Embryonic facial prominence (tissue), 1 donor: ENCODE data around the gene MATN1.
"Not testable (repeated sequence)": the region's sequence is repeated elsewhere in the genome, so short reads cannot be mapped to it uniquely, and the experiment has no call there.

ENCODE experiments used
- DNase-seq: peaks from one replicate; pipeline ENCODE4 v3.0.0-alpha.2; 2016; ENCODE audit errors: extremely low spot score

Gene MATN1, protein sequence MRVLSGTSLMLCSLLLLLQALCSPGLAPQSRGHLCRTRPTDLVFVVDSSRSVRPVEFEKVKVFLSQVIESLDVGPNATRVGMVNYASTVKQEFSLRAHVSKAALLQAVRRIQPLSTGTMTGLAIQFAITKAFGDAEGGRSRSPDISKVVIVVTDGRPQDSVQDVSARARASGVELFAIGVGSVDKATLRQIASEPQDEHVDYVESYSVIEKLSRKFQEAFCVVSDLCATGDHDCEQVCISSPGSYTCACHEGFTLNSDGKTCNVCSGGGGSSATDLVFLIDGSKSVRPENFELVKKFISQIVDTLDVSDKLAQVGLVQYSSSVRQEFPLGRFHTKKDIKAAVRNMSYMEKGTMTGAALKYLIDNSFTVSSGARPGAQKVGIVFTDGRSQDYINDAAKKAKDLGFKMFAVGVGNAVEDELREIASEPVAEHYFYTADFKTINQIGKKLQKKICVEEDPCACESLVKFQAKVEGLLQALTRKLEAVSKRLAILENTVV

DNA sequence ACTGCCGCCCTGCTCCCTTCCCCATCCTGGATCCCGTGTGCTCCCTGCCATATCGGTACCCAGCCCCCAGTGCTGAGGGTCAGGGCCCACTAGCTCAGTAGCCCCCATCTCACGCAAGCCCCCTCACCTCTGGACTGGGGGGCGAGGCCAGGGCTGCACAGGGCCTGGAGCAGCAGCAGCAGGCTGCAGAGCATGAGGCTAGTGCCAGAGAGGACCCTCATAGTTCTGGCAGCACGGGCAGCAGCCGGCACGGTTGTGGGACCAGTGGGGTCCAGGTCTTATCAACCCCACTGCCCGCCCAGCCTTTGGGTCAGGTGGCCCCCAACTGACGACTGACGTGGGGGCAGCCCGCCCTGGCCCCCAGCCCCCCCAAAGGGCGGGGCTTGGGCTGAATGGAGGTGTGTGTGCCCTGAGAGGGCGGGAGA is at the start of gene MATN1:
TSS of gene MATN1 (minus strand) at position 255 of the 425 bp plus-strand sequence. CDS start at position 221, 34 bp downstream.
- no peak for DNase-seq

DNA sequence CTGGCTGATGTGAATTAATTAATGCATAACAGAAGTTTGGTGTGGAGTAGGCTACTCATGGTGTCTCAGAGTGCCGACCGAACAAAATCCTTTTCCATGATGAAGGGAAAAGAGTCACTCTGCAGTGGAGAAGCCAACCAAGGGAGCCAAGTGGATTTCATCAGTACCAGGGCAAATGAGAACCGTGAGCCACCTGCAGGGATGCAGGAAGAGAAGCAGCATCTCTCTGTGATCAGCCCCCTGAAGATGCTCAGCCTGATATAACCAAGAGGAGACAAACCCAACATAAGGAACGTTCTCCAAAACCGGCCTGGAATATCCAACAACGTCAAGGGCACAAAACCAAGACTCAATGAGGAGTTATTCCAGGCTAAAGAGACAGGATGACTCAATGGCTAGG is 47.6 kb upstream of the MATN1 start:
- no peak for DNase-seq

DNA sequence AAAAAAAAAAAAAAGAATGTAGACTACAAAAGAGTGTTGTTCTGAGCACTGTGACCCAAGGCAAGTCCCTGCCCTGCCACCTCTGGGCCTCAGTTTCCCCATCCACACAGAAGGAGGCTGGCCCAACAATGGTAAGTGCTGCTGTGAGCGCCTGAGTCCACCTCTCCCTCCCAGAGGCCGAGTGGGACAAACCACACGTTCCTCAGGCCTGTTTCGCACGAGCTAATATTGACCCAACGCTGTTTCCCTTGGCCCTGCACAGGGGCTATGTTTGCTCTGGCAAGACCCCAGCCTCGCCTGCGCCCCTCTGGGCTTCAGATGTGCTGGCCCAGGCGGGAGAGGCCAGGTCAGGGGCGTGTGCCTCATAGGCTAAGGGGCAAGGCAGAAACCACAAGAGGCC is 46.8 kb upstream of the MATN1 start:
- no peak for DNase-seq

DNA sequence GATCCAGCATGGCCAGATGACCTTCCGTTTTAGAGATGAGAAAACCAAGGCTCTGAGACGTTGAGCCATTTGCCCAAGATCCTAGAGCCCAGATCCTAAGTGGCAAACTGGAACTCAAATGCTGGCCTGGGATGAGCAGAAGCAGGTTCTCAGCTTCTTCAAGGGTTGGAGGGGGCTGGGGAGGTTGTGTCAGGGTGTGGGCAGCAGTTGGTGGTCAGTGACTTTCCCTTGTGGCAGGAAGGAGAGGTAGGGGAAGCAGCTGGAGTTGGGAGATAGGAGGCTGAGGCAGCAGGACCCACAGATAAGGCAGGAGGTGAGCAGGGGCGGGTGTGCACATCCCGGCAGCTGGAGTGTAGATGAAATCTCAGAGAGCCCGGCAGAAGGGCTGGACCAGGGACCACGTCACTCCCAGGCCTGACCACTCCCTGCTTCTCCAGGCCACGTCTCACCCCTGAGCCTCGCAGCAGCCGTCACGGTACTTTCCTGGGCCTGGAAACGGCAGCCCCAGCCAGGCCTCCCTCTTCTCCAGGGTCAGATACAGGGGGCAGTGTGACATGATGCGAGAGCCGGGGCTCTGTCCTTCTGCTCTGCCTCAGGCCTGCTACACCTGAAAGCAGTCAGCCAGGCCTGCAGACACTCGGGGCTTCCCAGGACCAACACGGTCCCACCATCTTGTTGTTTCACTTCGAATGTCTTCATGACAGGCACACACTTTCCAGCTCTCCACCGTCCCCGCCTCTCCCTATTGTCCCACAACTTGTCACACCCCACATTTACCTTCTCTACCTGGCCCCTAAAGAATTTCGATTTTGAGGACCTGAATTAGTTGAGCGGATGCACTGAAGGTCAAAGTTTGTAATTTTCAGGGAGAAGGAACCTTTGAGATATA is 45.7 kb upstream of the MATN1 start:
- no peak for DNase-seq

DNA sequence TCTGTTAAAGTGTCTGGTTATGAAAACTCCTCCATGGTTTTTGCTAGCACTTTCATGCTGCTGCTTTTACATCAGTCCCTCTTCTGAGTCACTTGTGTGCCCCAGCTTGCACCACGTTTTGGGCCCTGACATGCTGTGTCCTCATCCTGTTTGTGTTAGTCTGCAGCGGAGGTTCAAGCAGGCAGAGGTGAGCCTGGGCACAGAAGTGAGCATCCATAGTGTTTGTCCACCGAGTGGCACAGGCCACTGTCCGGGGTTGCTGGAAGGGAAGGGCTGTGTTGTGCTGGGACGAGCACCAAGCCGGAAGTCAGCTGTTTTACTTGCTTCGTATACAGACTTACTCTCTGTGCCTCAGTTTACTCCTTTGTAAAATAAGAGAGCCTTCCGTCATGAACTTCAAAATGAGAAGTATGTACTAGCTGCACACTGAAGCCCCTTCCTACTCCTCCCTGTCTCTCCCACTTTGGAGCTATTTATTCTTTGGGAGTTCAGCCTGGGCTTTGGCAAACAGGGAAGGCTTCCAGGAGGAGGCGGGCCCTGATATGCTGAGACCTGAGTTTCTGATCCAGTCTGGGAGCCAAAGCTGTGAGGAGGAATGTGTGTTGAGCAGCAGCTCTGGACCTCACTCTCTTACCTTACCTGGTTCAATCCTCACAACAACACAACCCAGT is 44.9 kb upstream of the MATN1 start:
- DNase-seq = no peak

DNA sequence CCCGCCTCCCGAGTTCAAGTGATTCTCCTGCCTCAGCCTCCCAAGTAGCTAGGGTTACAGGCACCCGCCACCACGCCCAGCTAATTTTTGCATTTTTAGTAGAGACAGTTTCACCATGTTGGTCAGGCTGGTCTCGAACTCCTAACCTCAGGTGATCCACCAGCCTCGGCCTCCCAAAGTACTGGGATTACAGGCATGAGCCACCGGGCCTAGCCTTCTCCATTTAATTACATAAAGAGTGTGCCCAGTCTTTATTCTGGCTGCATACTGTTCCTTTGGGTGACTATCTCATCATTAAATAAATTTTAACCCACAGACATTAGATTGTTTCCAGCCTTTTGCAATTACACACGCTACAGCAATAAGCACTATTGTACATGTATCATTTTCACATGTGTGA is 43.6 kb upstream of the MATN1 start:
- not testable (repeated sequence) for DNase-seq

DNA sequence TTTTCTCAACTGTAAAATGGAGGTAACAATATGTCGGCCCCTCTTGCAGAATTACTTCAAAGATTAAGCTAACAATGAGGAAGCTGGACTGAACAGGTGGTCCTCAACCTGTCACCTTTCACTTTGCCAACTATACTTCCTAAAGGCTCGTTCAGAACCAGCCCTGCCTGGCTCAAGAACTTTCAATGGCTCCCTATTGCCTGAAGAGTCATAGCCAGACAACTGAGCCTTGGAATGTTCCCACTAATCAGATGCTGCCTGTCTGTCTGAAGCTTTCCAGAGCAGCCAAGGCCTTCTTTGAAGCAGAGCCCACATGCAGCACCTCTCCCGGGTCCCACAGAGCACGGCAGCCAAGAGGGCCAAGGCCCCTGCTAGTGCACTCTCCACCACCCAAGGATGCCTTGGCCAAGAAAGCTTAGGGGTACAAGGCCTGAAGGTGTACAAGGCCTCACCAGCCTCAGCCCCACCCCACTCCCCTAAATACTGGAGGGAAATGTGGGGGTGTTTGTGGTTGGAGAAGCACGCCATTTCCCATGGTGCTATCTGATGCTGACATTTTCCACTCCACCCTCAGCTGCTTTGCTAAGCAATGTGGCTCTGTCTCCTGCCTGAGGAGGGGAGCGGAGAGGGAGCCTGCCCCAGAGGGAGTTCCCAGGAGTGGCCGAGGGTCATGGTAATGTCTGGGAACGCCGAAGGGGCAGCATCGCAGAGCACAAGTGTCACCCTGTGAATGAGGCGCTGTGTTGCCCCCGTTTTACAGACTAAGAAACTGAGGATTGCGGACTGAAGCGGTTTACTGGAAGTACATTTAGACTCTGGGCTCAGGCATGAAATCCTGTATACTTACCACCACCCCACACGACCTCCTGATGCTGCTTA is 42.4 kb upstream of the MATN1 start:
- no peak for DNase-seq

DNA sequence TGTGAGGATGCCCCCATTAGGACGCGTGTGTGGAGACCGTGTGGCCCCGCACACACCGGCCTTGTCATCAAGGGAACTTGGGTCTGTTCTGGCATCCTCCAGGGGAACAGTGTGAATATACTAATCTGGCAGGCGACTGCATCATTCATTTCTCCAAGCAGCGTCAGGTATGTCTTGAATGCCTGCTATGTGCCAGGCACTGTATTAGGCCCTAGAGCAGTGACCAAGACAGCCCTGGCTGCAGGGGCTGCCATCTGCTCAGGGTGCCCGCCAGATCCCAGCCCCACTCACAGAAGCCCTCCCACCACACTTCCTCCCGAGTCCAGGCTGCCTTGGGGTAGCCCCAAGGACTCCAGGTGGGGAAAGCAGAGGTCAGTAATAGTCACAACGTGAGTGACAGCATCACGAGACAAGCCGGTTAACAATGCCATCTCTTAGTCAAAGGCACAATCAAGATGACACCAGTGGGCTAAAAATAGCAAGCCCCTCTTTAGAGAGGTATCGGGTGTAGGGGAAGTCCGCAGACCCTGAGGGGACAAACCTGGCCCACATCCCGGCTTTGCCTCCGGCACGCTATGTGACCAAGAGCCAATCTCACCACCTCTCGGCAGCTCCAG is 41.7 kb upstream of the MATN1 start:
- no peak for DNase-seq

DNA sequence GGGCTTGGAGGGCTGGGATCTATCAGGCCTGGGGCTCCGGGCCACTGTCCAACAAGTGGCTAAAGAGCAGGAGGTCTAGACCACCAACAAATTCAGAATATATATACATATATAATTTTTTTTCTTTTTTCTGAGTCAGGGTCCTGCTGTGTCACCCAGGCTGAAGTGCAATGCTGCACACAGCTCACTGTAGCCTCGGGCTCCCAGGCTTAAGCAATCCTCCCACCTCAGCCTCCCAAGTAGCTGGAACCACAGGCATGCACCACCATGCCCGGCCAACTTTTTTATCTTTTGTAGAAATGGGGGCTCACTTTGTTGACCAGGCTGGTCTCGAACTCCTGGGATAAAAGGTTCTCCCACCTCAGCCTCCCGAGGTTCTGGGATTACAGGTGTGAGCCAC is 41.0 kb upstream of the MATN1 start:
- no peak for DNase-seq

DNA sequence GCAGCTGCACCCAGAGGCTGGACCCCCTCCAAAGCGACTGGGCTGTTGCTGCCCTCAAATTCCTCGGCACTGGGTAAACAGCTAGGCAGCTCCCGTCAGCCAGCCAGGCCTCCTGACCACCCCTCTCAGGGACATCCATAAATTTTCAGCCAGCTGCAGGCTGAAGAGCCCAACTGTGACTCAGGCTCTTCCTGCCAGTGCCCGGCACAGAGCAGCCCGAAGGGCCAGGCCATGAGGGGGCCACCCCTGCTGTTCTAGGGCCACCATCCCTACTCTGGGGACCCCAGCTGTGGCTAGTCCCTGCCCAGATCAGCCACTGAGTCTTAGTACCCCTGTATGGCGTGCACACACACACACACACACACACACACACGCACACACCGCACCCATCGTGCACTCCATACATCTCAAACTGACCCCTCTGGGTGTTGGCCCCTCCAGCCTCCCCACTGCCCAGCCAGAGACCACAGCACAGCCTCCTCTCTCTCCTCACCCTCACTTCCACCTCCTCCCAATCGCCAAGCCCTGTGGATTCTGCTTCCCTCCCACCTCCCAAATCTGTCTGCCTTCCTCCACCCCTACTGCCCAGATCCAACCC is 40.4 kb upstream of the MATN1 start:
- DNase-seq = no peak

DNA sequence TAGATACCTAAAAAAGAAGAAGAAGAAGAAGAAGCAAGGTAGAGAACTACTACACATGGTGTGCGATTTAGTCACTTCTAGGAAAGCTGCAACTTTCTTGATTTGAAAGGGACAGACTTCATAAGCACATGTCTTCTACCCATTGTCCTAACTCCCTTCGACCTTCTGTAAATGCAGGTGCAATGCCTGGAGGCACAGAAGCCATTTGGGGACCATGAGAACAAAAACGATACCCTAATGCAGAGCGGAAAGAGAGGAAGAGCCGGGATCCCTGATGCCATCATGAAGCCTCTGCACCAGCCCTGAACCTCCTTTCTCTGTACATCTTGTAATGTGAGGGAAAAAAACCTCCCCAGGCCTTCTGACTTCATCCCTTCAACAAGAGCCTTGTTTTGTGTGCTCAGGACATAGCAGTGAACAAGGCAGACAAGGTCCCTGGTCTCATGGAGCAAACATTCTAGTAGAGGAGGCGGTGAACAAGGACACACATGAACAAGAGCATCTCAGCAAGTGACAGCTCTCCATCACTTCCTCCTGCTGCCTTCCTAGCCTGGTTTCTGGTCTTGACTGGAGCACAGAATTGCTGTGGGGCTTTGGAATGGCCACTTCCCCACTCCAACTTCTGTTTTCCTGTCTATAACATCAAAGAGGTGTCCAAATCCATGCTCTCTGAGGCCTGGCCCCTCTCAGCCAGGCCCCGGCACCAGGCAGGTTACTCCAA is 39.7 kb upstream of the MATN1 start:
- no peak for DNase-seq

DNA sequence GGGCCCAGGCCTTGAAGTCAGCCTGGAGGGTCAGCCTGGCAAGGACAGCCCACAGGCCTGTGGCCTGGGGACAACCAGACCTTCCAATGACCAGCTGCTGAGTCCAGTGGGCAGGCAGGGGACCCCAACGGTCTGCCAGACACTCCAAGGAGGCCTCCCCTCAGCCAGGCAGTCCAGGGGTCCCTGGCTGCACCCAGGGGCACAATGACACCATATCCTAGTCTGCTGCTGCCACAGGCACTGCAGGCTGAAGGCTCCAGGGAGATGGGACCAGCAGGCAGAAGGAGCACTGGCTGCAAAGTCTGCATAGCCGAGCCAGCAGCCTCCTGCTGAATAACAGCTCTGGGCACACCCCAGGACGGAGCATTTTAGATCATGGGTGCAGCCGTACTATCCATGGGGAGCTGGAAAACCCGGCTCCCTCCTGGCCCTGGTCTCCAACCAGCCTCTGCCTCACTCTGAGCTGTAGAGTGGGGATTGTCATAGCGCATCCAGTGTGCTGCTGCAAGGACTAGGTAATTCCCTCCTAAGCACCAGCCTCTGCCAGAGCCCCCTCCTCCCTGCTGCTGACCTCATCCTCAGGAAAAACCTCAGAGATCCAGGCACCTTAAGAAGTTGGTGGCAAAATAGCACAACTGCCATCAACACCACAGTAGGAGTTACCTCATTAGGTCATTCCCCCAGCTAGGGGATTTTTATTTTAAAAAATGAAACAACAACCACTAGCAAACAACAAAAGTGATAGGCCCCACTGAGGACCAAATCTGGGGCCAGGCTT is 39.0 kb upstream of the MATN1 start:
- DNase-seq = no peak

DNA sequence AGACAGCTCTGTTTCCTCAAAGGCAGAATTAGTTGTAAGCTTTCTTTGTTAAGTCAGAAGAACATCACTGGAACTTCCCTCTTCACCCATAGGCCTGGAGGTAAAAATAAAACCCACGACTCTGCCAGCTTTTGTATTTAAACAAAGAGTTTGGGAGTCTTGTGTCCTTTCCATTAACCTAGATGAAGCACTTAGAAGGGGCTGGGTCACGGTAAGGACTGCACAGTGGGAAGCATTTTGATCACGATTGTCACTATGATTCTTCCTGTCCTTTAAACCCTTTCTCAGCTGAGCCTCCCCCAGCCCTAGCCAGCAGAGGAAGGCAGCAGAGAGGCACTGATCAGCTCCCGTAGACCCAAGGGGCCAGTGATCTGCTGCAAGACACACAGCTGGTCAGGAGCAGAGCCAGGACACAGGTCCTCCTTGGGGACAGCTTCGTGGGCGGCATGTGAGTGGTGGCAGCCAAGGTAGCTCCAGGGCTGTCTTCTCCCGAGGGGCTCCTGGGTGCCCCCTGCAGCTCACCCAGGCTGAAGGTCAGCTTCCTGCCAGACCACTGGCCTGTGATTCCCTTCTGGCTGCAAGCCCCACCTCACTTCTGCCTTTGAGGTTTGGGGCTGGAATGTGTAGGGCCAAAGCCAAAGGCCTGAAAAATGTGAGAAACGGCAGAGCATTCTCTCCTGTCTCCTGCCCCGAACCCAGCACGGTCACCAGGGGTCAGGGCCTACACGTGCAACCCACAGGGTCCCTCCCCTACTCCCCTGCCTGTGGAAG is 38.2 kb upstream of the MATN1 start:
- DNase-seq = no peak

DNA sequence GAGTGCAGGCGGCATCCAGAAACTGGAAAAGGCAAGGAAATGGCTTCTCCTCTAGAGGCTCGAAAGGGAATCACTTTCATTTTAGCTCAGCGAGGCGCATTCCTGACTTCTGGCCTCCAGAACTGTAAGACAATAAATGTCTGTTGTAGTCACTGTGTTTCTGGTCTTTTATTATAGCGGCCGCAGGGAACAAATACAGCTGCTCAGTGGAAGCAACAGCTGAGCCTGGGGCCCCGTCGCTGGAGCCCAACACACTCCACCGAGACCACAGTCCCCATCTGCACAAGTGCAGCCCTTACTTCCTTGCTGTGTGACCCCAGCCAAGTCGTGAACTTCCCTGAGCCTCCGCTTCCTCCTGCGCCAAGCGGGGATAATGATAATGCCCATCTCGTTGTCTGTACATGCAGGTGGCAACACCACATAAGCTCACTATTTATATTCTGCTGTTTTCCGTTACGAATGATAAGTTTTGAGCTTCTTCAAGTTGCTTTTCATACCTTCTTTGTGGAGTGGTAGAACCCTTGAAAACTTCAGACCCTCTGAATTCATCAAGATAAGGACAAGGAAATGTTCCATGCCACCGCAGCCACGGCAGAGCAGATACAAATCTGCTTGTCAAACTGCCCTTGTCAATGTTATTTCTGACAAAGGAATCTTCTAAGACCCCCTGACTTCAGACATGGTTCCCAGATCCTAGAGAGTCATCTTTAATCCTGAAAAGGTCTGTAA is 37.4 kb upstream of the MATN1 start:
- DNase-seq = no peak

DNA sequence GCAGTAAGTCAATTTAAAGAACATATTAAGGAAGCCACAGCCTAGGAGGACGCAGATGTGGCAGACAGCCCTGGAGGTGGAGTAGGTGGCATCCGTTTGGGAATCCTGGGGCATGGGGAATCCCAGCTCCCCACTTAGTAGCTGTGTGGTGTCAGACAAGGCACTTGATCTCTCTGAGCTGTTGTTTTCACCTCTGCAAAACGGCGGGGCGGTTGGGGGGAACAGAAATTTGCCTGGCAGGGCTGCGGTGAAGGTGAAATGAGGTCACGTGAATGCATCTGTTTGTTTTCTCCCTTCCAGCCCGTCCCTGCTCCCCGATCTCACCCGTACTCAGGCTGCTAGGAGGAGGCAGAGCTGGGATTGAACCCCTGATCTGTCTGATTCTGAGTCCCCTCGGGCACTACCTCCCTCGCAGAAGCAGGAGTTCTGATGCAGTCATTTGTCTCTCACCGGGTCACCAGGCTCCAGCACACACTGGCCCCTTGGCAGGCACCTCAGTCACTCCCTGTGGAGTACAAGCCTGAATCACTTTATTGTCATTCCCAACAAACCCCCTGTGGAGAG is 36.4 kb upstream of the MATN1 start:
- DNase-seq = no peak

DNA sequence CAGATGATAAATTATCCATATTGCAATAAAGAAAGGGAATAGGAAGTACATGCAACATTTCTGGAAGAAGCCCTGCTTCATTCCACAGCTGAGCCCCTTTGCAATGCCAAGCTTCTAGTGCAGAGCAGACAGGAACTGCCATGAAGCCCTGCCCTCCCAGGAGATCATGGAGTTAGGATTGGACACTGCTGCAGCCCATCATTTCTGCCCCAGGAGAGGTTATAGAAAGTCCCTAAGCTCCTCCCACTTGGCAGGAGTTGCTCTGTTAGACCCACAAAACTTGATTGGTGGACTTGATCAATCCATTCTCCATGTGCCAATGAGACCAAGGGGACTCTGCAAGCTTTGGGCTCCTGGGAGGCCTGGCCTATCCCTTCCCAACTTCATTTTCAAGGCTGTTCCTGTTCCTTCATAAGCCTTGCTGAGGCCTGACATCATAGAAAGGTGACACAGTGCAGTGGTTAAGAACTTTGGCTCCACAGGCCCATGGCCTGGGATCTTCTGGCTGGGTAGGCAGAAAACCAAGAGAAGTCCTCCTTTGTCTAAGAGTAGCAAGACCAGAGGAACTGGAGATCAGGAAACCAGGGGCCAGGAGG is 35.5 kb upstream of the MATN1 start:
- no peak for DNase-seq
